Esophagus muscularis mucosa (tissue), 4 donors: ENCODE measurements around the gene SPTB.

Experiments
- EP300 ChIP-seq: sonication (generic); formaldehyde crosslinking; IDR thresholded peaks from one replicate; pipeline ENCODE4 v1.6.1; 2017; ENCODE audit warnings: antibody characterized with exemption
- POLR2A ChIP-seq: fragments of 450-650 bp; IDR thresholded peaks from one replicate; pipeline ENCODE4 v1.6.1; 2017; ENCODE audit warnings: antibody characterized with exemption, moderate library complexity, mild to moderate bottlenecking, low read depth
- POLR2AphosphoS5 ChIP-seq, 2 donors: sonication (generic); formaldehyde crosslinking; IDR thresholded peaks; one replicate each; pipeline ENCODE4 v1.6.1; 2017; ENCODE audit warnings: antibody characterized with exemption in 2 of 2
- TF ChIP-seq, protein P1 (sequence below), 3 experiments: fragments of 200-600 bp in 2 of 3; fragments of 450-650 bp in 1 of 3; sonication (generic) in 2 of 3; IDR thresholded peaks; one replicate each; pipeline ENCODE4 v1.5.1; 2017 to 2019; ENCODE audit warnings: antibody characterized with exemption in 3 of 3, mild to moderate bottlenecking in 2 of 3, moderate library complexity in 1 of 3

- TF ChIP-seq POLR2AphosphoS5 (IDR thresholded peaks at IDR 0.05) = no peak
- TF ChIP-seq, protein P1, sequence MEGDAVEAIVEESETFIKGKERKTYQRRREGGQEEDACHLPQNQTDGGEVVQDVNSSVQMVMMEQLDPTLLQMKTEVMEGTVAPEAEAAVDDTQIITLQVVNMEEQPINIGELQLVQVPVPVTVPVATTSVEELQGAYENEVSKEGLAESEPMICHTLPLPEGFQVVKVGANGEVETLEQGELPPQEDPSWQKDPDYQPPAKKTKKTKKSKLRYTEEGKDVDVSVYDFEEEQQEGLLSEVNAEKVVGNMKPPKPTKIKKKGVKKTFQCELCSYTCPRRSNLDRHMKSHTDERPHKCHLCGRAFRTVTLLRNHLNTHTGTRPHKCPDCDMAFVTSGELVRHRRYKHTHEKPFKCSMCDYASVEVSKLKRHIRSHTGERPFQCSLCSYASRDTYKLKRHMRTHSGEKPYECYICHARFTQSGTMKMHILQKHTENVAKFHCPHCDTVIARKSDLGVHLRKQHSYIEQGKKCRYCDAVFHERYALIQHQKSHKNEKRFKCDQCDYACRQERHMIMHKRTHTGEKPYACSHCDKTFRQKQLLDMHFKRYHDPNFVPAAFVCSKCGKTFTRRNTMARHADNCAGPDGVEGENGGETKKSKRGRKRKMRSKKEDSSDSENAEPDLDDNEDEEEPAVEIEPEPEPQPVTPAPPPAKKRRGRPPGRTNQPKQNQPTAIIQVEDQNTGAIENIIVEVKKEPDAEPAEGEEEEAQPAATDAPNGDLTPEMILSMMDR (IDR thresholded peaks at IDR 0.05) = no peak
- no peak for TF ChIP-seq POLR2A
- TF ChIP-seq EP300 = no peak
Observed at GRCh38 chr14:64741961-64742360, 137.7 kb downstream of the SPTB start.
